Glomerular endothelial cell (primary cell): ENCODE results near the gene DCAF15. TPM values are rescaled to one million over a fixed set of nuclear protein-coding genes. Genes with fewer than 3 reads are reported as not detected.
"Not testable (repeated sequence)": the region's sequence is repeated elsewhere in the genome, so short reads cannot be mapped to it uniquely, and the experiment has no call there.

Experiments used
- DNase-seq: peaks from one replicate; pipeline ENCODE4 v3.0.0-alpha.2; 2011; ENCODE audit warnings: low read depth, low spot score; ENCODE audit errors: extremely low read depth
- total RNA-seq: library from RNA; depleted of rRNA; stranded (reverse); fragments of >200 nt; gene quantifications from 2 replicates; pipeline ENCODE4 v1.2.3, GENCODE V29; 2015

DCAF15 gene
- total RNA-seq, 1 donor from 2014 or later, result 30.0 TPM

DNA sequence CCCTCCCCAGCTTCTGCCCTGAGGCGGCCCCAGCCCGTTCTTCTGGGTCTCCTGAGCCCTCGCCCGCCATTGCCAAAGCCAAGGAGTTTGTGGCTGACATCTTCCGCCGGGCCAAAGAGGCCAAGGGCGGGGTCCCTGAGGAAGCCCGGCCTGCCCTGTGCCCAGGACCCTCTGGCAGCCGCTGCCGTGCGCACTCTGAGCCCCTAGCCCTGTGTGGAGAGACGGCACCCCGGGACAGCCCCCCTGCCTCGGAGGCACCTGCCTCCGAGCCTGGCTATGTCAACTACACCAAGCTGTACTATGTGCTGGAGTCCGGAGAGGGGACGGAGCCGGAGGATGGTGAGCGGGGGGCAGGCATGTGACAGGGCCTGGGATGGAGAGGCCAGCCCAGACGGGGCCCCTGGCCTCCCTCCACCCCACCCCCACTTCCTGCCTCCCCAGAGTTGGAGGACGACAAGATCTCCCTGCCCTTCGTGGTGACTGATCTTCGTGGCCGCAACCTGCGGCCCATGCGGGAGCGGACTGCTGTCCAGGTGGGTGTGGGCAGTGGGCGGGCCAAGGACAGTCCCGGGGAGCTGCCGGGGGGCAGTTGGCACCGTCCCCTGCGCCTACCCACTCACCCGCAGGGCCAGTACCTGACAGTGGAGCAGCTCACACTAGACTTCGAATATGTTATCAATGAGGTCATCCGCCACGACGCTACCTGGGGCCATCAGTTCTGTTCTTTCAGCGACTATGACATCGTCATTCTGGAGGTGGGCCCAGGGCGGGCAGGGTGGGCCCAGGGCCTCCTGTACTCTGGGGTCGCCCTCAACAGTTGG lies 7.0 kb downstream of the DCAF15 start:
- DNase-seq, result no peak

DNA sequence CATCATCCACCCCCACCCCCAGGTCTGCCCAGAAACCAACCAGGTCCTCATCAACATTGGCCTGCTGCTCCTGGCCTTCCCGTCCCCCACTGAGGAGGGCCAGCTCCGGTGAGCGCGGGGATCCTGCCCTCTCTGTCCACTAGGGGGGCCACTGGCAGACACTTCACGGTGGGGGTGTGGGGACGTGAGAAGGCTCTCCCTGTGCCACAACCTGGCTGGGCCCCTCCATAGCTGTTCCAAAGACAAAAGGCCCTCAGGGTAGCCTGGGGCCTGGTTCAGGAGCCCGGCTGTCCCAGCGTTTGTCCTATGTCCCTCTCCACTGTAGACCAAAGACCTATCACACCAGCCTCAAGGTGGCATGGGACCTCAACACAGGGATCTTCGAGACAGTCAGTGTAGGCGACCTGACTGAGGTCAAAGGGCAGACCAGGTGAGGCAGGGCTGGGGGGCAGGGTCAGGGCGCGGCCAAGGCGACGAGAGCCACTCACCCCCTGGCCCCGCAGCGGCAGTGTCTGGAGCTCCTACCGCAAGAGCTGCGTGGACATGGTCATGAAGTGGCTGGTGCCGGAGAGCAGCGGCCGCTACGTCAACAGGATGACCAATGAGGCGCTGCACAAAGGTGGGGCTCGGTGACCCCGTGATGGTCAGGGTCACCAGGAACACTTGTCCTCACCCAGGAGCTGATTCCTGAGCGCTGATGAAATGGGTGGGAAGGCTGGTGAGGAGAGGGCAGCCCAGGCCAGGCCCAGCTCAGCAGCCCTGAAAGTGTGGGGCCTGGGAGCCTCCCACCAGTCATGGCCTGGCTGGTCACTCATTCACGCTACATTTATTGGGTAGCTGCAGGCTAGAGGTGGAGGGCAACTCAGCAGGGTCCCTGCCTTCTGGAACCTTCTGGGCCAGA lies 7.9 kb downstream of the DCAF15 start:
- no peak for DNase-seq

DNA sequence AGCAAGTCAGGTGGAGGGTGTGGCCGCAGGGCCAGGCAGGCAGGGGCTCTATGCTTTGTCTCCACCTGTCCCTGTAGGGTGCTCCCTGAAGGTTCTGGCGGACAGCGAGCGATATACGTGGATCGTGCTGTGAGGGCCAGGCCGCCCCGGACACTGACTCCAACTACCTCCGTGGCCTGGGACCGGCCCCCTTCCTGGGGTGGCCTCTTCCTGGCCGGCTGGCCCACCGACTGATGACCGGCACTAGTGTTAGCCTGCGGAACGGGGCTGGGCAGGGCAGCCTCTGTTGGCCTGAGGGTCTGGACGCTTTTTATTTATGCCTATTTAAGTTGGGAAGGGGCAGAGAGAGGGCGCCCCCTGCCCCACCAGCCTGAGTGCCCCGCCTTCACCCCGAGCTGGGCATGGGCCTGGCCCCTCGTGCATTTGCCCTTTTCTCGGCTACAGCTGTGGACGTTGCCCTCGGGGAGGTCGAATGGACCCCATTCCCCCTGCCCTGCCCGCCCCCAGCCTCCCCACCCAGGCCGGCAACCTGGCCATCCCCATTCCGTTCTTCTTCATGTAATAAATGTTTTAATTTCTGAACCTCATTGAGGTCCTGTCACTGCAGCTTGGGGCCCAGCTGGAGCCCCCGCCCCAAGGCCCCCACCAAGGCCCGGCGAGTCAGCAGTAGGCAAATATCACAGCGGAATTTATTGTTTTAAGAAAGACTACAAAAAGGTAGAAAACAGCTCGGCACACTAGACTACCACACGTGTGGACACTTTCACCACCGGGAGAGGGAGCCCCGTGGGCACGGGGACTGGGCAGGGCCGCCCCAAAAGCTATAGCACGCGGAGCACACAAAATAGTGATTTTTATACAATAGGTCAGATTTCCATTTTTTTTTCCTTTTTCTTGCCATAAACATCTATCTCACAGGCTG lies 8.8 kb downstream of the DCAF15 start:
- DNase-seq, result no peak

DNA sequence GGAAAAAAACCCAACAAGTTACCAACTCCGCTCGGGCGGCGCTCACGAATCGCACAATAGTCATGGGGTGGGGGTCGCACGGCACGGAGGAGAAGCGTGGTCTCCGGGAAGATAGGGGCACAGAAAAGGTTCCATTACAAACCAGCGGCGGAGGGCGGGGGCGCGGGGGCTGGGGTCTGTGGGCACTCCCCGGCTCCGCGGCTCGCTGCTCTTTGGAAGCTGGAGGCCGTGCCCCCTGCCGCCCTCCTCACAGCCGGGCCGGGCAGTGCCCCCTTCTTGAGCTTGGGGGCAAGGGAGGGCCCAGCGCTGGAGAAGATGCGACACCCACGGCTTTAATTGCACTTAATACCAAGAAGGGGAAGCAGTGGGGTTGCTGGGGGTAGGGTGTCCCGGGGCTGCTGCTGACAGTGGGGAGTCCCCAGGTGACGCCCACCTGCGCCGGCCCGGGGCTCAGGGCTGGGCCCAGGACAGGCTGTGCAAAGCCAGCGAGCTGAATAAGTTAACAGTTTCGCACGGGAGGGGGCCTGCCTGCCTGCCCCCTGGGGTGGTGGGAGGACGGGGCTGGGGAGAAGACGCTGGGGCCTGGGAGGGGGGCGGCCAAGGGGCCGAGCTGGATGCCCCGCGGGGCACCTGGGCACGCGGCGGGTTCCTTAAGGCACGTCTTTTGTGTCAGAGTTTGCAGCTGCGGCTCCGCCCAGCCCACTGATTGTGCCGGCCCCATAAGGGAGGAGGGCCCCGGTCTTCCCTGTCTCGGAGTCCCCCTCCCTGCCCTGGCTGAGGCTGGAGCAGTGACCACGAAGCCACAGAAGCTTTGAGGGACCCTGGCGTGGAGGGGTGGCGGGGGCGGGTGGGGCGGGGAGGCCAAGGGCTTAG lies 9.8 kb downstream of the DCAF15 start:
- DNase-seq, result no peak

DNA sequence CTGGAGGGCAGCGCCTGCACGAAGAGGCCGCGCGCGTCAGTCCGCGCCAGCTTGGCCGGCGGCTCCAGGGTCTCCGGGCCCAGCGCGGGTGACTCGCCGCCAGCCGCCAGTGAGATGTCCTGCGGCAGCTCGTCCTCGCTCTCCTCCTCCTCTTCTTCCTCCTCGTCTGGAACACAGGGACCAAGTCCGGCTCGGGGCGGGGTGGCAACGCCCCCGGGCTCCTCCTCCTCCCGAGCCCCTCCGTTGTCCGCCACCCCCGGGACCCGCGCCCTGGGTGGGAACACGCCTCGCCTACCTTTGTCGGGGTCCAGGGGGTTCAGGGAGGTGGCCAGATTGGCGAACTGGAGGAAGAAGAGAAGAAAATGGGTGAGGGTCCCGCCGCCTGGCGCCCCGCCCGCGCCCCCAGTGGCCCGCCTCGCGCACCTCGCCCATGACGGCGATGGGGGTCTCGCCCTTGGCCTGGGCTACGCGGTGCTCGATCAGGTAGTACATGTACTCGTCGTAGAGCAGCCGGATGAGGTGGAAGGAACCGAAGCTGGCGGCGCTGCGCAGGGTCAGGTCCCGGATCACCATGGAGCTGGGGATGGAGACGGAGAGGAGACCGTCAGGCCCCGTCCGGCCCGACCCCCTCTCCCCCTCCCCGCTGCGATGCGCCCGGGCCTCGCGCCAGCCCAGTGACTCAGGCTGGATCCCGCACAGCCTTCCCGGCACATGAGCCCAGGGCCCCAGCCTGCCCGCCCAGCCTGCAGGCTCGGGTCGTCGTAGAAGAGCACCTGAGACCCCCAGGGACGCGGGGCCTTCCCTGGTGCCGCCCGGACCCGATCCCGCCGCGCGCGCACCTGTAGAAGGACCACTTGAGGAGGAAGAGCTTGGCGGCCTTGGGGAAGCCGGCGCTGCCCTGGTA lies 10.6 kb downstream of the DCAF15 start:
- no peak for DNase-seq

DNA sequence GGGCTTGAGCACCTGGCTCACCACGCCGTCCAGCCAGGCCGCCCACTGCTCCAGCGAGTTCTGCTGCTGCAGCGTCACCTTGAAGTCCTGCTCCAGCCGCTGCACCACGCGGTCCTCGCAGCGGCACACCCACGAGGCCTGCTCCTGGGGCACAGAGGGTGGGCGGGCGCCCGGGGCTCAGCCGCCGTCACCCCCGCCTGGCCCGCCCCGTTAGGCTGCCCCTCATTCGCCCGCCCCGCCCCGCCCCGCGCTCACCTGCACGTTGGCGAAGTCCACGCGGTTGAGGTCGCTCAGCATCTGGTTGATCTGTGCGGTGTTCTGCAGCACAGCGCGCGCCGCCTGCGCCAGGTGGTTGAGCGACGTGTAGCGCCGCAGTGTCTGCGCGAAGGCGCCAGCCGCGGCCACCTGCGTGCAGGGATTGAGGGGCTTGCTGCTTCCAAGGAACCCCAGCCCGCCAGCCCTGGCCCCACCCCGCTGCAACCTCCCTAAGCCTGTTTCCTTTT lies 11.3 kb downstream of the DCAF15 start:
- no peak for DNase-seq

DNA sequence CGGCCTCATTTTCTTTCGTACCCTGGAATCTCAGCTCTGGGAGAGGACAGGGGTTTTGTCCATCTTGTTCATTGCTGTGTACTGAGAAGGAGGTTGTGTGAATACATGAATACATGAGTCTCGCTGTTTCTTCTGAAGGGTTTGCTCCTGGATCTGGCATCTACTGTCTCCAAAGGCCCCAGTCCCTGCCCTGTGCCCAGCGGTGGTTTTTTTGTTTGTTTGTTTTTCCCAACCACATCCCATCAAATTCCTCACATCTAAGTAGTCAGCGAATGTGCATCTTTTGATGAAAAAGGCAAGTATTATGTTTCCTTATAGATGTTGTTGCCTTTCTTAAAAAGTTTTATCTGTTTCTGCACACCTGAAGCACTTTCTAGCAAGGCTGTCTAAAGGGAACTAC lies 12.5 kb downstream of the DCAF15 start:
- no peak for DNase-seq

DNA sequence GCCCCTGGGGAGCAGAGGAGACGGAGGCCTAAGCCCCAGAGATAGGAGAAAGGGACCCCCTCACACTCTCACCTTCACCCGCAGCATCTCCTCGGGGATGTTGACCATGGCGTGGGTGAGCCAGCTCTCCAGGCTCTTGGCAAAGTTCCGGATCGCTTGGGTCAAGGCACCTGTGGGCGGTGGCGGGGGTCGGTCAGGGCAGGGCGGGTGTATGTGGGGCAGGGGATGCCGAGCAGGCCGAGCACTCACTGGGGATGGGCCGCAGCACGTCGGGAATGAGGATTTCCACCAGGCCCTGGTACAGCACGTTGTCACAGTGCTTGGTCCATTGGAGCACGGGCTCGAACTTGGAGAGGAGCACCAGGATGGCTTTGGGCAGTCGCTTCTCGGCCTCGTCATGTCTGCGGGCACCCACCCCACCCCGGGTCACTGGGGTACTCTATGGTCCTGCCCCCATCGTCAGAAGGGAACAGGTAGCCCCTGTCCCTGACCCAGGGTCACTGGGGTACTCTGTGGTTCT lies 13.1 kb downstream of the DCAF15 start:
- DNase-seq, result no peak

DNA sequence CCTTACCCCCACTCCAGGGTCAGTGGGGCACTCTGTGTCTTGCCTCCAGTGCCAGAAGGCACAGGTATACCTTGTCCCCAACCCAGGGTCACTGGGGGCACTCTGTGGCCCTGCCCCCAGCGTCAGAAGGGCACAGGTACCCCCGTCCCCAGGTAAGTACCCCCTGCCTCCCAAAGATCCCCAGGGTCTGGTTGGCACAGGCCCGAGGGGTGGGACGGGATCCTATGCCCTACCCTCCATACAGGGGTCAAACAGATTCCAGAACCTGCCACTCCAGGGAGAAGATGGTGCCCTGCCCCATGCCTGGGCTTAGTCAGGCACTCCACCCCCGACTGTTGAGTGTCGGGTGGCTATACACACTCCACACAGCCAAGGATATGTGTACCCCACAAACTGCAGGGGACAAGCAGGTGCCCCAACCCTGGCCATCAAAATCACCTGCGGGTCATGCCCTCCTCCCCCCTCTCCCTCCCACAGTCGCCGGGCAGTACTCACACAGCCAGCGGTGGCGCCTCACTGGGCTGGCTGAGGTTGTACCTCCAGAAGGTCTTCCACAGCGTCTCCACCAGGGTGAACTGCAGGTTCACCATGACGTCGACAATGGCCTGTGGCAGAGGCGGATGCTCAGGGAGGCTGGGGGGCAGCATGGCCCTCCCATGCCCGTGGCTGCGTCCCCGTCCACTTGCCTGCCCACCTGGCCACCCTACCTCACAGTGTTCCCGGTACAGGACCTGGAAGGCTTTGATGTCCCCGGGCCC lies 13.8 kb downstream of the DCAF15 start:
- no peak for DNase-seq

DNA sequence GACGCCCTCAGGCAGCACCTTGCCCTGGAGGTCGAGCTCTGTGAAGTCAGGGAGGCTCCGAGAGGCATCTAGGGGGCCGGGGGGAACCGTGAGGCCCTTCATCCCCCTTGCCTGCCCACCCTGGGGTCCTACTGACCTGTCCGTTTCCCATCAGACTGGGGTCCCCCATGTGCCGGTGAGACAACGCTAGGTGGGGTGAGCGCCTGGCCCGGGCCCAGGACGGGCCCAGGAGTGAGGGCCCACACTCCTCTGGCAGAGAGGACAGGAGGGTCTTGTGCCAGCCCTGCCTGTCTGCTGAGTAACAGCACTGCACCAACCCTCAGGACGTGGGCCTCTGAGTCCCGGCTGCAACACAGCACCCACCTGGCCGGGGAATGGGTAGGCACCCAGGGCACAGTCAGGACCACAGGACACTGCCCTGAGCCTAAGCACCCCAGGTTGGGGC lies 14.4 kb downstream of the DCAF15 start:
- DNase-seq, result no peak

DNA sequence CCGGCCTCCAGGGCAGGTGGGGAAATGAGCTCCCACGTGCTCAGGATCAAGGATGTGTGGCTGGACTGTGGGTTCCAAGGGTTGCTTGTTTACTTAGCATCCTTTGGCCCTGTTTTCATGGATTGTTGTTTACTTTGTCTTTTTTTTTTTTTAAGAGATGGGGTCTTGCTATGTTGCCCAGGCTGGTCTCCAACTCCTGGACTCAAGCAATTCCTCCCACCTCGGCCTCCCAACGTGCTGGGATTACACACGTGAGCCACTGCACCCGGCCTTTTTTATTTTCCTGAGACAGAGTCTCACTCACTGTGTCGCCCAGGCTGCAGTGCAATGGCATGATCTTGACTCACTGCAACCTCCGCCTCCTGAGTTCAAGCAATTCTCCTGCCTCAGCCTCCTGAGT lies 14.9 kb downstream of the DCAF15 start:
- not testable (repeated sequence) for DNase-seq

DNA sequence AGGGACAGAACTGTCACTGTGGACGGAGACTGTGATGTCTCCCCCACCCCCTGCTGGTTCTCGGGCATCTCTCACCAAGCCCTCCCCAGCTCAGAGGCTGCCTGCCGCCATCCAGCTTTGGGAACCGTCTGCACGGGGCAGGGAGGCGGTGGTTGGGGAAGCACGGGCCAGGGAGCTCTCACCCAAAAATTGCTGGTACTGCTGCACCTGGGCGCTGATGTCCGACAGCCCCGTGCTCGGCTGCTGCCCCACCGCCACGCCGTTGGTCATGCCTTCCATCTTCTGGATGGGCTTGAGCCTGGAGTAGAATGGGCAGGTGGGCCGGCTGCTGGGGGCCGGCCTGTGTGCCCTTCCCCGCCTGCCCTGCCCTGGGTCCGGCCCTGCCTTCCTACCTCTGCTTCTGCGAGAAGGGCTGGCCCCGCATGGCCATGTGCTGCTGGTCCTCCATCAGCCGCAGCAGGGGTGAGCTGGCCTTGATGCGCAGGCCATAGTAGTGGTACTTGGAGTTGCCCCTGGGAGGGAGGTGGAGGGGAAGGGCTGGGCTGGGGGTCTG lies 16.1 kb downstream of the DCAF15 start:
- DNase-seq, result no peak

DNA sequence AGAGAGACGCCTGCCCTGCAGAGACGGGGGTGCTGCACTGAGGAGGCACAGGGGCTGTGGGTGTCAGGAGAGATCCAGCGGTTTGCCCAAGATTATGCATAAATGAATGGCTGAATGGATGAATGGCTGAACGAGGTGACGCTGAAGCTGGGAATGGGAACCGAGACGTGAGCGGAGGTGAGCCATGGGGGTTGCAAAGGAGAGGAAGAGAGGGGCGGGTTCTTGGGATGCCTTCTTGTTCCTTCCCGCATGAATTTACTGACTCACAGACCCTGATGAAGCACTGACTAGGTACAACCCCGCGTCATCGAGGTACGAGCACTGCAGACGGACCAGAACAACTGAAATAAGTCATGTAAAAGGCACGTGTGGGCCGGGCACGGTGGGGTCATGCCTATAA lies 16.7 kb downstream of the DCAF15 start:
- DNase-seq, result no peak

DNA sequence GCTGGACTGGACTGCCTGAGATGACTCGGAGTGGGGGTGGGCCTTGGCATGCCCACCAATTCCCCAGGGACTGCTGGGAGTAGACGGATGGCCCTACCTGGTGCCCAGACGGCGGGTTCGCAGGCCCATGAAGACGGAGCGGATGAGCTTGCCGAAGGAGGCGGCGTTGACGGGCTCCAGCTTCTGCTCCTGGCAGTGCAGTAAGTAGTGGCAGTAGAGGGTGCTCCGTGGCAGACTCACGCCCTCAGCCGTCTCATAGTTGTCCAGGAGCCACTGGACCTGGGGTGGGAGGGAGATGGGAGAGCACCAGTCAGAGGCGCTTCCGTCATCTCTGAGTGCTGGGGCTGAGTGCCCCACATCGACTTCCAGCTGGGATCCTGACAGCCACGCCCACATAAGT lies 17.6 kb downstream of the DCAF15 start:
- no peak for DNase-seq

DNA sequence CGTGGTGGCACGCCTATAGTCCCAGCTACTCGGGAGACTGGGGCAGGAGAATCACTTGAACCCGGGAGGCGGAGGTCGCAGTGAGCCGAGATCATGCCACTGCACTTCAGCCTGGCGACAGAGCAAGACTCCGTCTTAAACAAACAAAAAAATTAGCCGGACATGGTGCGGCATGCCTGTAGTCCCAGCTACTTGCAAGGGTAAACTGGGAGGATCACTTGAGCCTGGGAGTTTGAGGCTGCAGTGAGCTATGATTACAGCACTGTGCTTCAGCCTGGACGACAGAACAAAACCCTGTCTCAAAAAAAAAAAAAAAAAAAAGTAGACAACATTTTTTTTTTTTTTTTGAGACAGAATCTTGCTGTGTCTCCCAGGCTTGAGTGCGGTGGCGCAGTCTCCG lies 19.6 kb downstream of the DCAF15 start:
- not testable (repeated sequence) for DNase-seq

DNA sequence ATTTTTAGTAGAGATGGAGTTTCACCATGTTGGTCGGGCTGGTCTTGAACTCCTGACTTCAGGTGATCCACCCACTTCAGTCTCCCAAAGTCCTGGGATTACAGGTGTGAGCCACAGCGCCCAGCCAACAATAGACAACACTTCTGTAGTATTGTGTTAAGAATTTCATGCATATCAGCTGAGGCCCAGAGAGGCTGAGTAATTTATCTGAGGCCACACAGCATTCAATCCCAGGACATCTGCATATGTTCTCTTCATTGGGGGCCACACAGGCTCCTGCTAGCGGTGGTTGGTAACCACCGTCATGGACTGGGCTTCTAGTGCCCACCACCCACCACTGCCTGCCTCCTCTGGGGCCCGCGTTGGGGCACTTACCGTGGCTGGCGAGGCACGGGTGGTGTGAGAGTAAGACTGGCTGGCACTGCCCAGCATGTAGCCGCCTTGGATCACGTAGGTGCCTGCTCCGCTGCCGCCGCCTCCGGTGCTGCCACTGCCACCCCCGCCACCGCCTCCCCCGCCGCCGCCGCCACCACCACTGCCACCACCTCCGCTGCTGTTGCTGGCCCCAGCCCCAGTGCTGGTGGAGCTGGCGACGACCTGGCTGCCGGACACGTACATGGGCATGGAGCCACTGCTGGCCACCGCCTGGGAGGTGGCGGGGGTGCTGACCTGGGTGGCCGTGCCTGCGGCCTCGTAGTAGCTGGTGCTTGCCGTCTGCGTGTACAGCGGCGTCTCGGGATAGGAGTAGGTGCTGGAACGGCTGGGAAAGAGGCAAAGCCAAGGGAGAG lies 20.3 kb downstream of the DCAF15 start:
- no peak for DNase-seq
